ENCODE measurements around the gene TNP2. TPM values are rescaled to one million over a fixed set of nuclear protein-coding genes. Genes with fewer than 3 reads are reported as not detected.

Gene TNP2
- total RNA-seq, 1 experiment from 2014 or later, result not detected

GRCh38 chr16:11250091-11250785 is 18.9 kb downstream of the TNP2 start:
- Histone ChIP-seq H3K4me3 (ENCODE audit: low read depth in 2 of 2, low read length in 2 of 2) (no peak overlapping the region), H3K27ac (ENCODE audit: low read length) (no peak overlapping the region), H3K27me3 (ENCODE audit: control insufficient read depth, insufficient read depth, low read length) (no peaks in the 10 kb centered on the region), H3K36me3 (ENCODE audit: control insufficient read depth, insufficient read depth, low read length) (no peaks in the 10 kb centered on the region), H3K4me1 (ENCODE audit: control insufficient read depth, insufficient read depth, low read length) (peaks cover 8% of the 10 kb centered on the region; the same call in 1 of the 2 replicates), H3K9me3 (ENCODE audit: control insufficient read depth, insufficient read depth, low read depth, low read length) (no peaks in the 10 kb centered on the region)
- TF ChIP-seq POLR2AphosphoS5 (IDR thresholded peaks at IDR 0.05; ENCODE audit: low read depth, low read length) (no peak), TCF7L2 (IDR thresholded peaks at IDR 0.05; ENCODE audit: low read depth, low read length) (no peak), SIN3A (IDR thresholded peaks at IDR 0.05; ENCODE audit: borderline replicate concordance, insufficient read depth, low read depth, low read length) (no peak)
- TF ChIP-seq, protein P1, sequence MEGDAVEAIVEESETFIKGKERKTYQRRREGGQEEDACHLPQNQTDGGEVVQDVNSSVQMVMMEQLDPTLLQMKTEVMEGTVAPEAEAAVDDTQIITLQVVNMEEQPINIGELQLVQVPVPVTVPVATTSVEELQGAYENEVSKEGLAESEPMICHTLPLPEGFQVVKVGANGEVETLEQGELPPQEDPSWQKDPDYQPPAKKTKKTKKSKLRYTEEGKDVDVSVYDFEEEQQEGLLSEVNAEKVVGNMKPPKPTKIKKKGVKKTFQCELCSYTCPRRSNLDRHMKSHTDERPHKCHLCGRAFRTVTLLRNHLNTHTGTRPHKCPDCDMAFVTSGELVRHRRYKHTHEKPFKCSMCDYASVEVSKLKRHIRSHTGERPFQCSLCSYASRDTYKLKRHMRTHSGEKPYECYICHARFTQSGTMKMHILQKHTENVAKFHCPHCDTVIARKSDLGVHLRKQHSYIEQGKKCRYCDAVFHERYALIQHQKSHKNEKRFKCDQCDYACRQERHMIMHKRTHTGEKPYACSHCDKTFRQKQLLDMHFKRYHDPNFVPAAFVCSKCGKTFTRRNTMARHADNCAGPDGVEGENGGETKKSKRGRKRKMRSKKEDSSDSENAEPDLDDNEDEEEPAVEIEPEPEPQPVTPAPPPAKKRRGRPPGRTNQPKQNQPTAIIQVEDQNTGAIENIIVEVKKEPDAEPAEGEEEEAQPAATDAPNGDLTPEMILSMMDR (IDR thresholded peaks at IDR 0.05), result no peak
- TF ChIP-seq, protein P2, sequence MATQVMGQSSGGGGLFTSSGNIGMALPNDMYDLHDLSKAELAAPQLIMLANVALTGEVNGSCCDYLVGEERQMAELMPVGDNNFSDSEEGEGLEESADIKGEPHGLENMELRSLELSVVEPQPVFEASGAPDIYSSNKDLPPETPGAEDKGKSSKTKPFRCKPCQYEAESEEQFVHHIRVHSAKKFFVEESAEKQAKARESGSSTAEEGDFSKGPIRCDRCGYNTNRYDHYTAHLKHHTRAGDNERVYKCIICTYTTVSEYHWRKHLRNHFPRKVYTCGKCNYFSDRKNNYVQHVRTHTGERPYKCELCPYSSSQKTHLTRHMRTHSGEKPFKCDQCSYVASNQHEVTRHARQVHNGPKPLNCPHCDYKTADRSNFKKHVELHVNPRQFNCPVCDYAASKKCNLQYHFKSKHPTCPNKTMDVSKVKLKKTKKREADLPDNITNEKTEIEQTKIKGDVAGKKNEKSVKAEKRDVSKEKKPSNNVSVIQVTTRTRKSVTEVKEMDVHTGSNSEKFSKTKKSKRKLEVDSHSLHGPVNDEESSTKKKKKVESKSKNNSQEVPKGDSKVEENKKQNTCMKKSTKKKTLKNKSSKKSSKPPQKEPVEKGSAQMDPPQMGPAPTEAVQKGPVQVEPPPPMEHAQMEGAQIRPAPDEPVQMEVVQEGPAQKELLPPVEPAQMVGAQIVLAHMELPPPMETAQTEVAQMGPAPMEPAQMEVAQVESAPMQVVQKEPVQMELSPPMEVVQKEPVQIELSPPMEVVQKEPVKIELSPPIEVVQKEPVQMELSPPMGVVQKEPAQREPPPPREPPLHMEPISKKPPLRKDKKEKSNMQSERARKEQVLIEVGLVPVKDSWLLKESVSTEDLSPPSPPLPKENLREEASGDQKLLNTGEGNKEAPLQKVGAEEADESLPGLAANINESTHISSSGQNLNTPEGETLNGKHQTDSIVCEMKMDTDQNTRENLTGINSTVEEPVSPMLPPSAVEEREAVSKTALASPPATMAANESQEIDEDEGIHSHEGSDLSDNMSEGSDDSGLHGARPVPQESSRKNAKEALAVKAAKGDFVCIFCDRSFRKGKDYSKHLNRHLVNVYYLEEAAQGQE (IDR thresholded peaks at IDR 0.05; ENCODE audit: insufficient read depth in 1 of 2, low read depth in 2 of 2, low read length in 1 of 2), result no peak
- no peak for ATAC-seq
- in situ Hi-C loops (cut with HindIII; ENCODE audit: low pct_unique_long_range_greater_than_20kb, low sequenced_read_pairs), result no loop called here
- intact Hi-C loops (cut with micrococcal nuclease; ENCODE audit: unreplicated experiment), result no loop called here
- BruUV-seq (replicated peaks), result no TSS peak
- ChIA-PET CTCF (no interaction called here), POLR2A (no interaction called here)
- no peak for DNase-seq (ENCODE audit: low read depth, low spot score)

DNA sequence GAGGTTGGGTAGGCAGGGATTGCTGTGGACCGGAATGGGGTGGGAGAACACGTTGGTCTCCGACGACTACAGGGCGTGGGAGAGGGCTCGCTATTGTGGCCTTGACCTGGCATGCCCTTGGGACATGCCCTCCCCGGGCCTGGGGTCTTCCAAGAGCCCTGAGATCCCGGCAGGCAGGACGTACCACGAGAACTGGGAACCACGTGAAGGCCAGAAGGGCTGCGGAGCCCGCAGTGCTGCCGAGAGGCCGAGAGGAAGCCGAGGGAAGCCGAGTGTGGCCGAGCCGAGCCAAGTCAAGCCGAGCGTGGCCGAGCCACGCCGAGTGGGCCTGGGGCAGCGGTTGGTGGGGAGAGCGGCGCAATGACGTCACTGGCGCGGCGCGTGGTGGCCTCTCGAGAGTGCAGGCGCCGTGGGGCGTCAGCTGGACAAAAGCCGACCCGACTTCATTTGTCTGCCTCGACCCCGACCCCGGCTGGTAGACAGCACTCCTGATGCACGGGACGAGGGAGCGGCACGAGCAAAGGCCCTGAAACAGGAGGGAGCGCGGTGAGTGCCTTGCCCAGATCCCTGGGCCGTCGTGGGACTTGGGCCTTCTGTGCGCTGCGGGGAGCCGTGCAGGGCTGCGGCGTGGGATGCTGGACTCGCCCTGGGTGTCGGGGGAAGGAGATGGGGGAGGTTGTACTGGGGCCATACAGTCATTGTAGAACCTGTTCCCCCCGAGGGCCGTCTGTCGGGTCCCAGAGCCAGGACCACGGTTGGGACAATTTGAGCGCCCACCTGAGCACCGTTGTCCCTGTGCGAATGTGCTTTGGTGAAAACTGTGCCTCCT is 19.7 kb downstream of the TNP2 start:
- in situ Hi-C loops (cut with HindIII; ENCODE audit: low pct_unique_long_range_greater_than_20kb, low sequenced_read_pairs) (no loop called here), intact Hi-C loops (cut with micrococcal nuclease; ENCODE audit: unreplicated experiment) (no loop called here)
- Histone ChIP-seq H3K9me3 (ENCODE audit: control insufficient read depth, insufficient read depth, low read depth, low read length) (no peaks in the 10 kb centered on the region), H3K4me3 (ENCODE audit: low read depth in 2 of 2, low read length in 2 of 2) (no peak overlapping the region), H3K27me3 (ENCODE audit: control insufficient read depth, insufficient read depth, low read length) (no peaks in the 10 kb centered on the region), H3K36me3 (ENCODE audit: control insufficient read depth, insufficient read depth, low read length) (no peaks in the 10 kb centered on the region), H3K27ac (ENCODE audit: low read length) (no peak overlapping the region), H3K4me1 (ENCODE audit: control insufficient read depth, insufficient read depth, low read length) (peaks cover 6% of the 10 kb centered on the region; the same call in 1 of the 2 replicates)
- TF ChIP-seq, protein P2 (IDR thresholded peaks at IDR 0.05; ENCODE audit: insufficient read depth in 1 of 2, low read depth in 2 of 2, low read length in 1 of 2), result no peak
- TF ChIP-seq, protein P1 (IDR thresholded peaks at IDR 0.05), result no peak
- TF ChIP-seq SIN3A (IDR thresholded peaks at IDR 0.05; ENCODE audit: borderline replicate concordance, insufficient read depth, low read depth, low read length) (no peak), TCF7L2 (IDR thresholded peaks at IDR 0.05; ENCODE audit: low read depth, low read length) (no peak), POLR2AphosphoS5 (IDR thresholded peaks at IDR 0.05; ENCODE audit: low read depth, low read length) (no peak)
- ChIA-PET CTCF (no interaction called here), POLR2A (no interaction called here)
- no peak for DNase-seq (ENCODE audit: low read depth, low spot score)
- no TSS peak for BruUV-seq (replicated peaks)
- no peak for ATAC-seq

Data from Panc1 (cell line).